Natural killer cell (primary cell): Measurements from ENCODE around the gene ERBB2. TPM values are rescaled to one million over a fixed set of nuclear protein-coding genes. Genes with fewer than 3 reads are reported as not detected.

Experiments used
- ATAC-seq, 3 donors: fragments of 150-1000 bp in 2 of 3; fragments of 200-7000 bp in 1 of 3; cut with Tn5 transposase; 1 replicate in 1 of 3; 2 replicates in 2 of 3; pipeline ENCODE4 v1.10.0; 2021; ENCODE audit warnings: mild to moderate bottlenecking in 2 of 3, moderate library complexity in 2 of 3
- DNase-seq, 2 donors: peaks; one replicate each; pipeline versions ENCODE4 v3.0.0 to v3.0.0-alpha.2; 2013 to 2021; ENCODE audit warnings: mixed read lengths in 1 of 2
- H3K27ac ChIP-seq: one replicate; pipeline ENCODE4 v1.5.1; 2013; ENCODE audit warnings: mild to moderate bottlenecking, low read length
- H3K27me3 ChIP-seq: one replicate; pipeline ENCODE4 v1.6.1; 2013; ENCODE audit warnings: low read length; ENCODE audit not compliant: control insufficient read depth, insufficient read depth
- H3K36me3 ChIP-seq: one replicate; pipeline ENCODE4 v1.6.1; 2013; ENCODE audit warnings: low read length; ENCODE audit not compliant: control insufficient read depth, insufficient read depth
- H3K4me1 ChIP-seq: one replicate; pipeline ENCODE4 v1.6.1; 2013; ENCODE audit warnings: low read length; ENCODE audit not compliant: control insufficient read depth, insufficient read depth
- H3K4me3 ChIP-seq: one replicate; pipeline ENCODE4 v1.5.1; 2013; ENCODE audit warnings: low read length
- H3K9me3 ChIP-seq: one replicate; pipeline ENCODE4 v1.6.1; 2013; ENCODE audit warnings: low read length; ENCODE audit not compliant: control insufficient read depth, insufficient read depth
- H3K27ac Mint-ChIP-seq, 2 donors: one replicate each; pipeline ENCODE4 v1.8.0; 2022; ENCODE audit warnings: mild to moderate bottlenecking in 2 of 2, mixed read lengths in 2 of 2, moderate library complexity in 1 of 2
- H3K27me3 Mint-ChIP-seq, 2 donors: one replicate each; pipeline ENCODE4 v1.8.0; 2022; ENCODE audit warnings: low read depth in 2 of 2, mixed read lengths in 2 of 2
- H3K36me3 Mint-ChIP-seq: one replicate; pipeline ENCODE4 v1.8.0; 2022; ENCODE audit warnings: mixed read lengths
- H3K4me1 Mint-ChIP-seq, 2 donors: one replicate each; pipeline ENCODE4 v1.8.0; 2022; ENCODE audit warnings: mixed read lengths in 2 of 2
- H3K4me3 Mint-ChIP-seq: one replicate; pipeline ENCODE4 v1.8.0; 2022; ENCODE audit warnings: mild to moderate bottlenecking, moderate library complexity, mixed read lengths
- H3K9me3 Mint-ChIP-seq, 2 donors: one replicate each; pipeline ENCODE4 v1.8.0; 2022; ENCODE audit warnings: mixed read lengths in 2 of 2
- WGBS: methylation state at CpG from one replicate; pipeline ENCODE4 v1.1.7; 2013; ENCODE audit warnings: missing lambda C conversion rate; ENCODE audit not compliant: insufficient coverage; 5-methylcytosine and 5-hydroxymethylcytosine counted together
- intact Hi-C: fragments of 100-400 bp; cut with micrococcal nuclease; formaldehyde crosslinking; loops from one replicate; pipeline ENCODE4 v1.14.2; 2022
- total RNA-seq, 4 donors: library from RNA; stranded (reverse); fragments of 120-200 nt in 1 of 4; gene quantifications; one replicate each; pipeline versions ENCODE4 v1.2.3 to v1.2.4, GENCODE V29; 2013 to 2022
- TF ChIP-seq, protein P1 (sequence below): fragments of 200-600 bp; IDR thresholded peaks from one replicate; pipeline ENCODE4 v1.8.0; 2022; ENCODE audit warnings: antibody characterized with exemption

The ERBB2 gene
- total RNA-seq, 3 donors from 2014 or later (not counting 1 experiment from before 2014, with no cell fraction given): 77.6 to 115 (median 82.1) TPM

DNA sequence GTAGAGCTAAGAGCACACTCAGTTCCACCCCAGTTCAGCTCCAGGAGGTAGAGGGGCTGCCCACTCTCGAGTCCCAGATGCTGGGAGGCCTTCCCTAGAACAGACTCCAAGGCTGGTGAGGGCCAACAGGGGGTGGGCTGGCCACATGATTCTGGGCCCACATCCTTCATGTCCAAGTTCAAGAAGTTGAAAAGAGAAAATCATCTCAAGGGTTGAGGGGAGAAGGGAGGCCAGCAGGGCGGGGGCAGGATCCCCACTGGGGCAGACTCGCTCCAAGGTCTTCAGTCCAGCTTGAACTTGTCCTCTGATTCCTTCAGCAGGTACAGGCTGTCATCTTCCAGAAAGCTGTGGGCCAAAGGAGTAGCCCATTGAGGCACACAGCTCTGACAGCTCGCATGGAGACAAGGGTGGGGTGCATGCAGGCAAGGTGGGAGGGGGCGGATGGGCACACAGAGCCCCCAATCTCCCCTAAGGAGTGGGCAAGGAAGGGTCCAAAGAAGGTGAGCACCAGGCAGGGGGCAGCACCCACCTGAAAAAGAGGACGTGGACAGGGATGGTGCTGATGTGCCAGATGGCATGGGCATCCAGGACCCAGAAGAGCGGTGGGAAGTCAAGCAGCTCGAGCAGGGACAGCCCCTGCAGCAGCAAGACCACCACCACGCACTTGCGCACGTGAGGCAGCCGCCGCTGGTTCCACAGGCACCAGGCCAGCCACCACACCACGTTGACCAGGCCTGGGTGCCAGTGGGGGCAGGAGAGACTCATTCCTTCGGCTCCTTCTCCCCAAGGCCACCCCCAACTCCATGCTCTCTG lies 27.1 kb upstream of the ERBB2 start:
- TF ChIP-seq, protein P1, sequence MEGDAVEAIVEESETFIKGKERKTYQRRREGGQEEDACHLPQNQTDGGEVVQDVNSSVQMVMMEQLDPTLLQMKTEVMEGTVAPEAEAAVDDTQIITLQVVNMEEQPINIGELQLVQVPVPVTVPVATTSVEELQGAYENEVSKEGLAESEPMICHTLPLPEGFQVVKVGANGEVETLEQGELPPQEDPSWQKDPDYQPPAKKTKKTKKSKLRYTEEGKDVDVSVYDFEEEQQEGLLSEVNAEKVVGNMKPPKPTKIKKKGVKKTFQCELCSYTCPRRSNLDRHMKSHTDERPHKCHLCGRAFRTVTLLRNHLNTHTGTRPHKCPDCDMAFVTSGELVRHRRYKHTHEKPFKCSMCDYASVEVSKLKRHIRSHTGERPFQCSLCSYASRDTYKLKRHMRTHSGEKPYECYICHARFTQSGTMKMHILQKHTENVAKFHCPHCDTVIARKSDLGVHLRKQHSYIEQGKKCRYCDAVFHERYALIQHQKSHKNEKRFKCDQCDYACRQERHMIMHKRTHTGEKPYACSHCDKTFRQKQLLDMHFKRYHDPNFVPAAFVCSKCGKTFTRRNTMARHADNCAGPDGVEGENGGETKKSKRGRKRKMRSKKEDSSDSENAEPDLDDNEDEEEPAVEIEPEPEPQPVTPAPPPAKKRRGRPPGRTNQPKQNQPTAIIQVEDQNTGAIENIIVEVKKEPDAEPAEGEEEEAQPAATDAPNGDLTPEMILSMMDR: peak; percentile 3
- ATAC-seq (no peak), DNase-seq (no peak)
- Histone ChIP-seq H3K4me1 (peaks cover 47% of the 10 kb centered on the region), H3K9me3 (no peaks in the 10 kb centered on the region), H3K4me3 (no peak overlapping the region), H3K27ac (no peak overlapping the region), H3K36me3 (no peaks in the 10 kb centered on the region), H3K27me3 (peaks cover 3% of the 10 kb centered on the region)
- 91% methylated on average over 15 of the region's 15 CpGs for WGBS
- Mint-ChIP-seq H3K9me3 (no peaks in the 10 kb centered on the region), H3K4me1 (peaks cover 29 to 50% of the 10 kb centered on the region in 2 donors), H3K36me3 (no peaks in the 10 kb centered on the region), H3K27me3 (no peaks in the 10 kb centered on the region), H3K27ac (peak overlapping the region in 1 of 2 donors; percentile 24), H3K4me3 (no peak overlapping the region)
- intact Hi-C loops: loop anchor here (10.0 kb wide), 1 partner anchor 62 kb away; the partner anchor contains the start of genes GRB7 and MIEN1

DNA sequence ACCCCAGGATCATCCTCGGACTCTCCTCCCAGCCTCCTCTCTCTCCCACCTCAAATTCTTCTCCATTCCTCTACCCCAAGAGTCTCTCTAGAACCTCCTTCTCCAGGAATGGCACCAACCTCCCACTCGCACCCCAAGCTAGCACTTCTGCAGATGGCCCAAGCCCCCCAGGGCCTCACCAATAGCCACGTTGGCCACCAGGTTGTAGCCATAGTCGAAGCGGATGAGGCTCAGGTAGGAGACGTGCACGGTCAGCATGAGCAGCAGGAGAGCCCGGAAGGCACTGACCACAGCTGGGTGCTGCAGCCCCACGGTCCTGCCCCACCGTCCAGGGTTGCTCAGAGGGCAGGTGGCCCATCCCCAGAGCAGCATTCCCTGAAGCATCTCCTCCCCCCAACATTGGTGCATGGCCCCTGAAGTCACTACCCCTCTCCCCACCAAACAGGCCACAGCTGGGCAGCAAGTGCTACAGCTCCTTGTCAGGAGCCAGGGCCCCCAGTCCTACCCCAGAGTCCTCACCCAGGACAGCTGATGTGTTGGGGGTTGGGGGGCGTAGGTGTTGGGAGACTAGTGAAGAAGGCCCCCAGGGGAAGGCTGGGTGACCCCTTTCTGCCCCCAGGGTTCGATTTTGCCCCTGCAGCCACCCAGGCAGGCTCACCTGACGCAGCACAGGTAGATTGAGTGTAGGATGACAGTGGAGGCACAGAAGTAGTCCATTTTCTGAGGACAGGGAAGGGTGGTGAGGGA lies 26.4 kb upstream of the ERBB2 start:
- ATAC-seq: no peak
- H3K27ac ChIP-seq: no peak overlapping the region
- H3K4me3 ChIP-seq: no peak overlapping the region
- WGBS: 84% methylated on average over 13 of the region's 13 CpGs
- TF ChIP-seq, protein P1: no peak
- no peaks in the 10 kb centered on the region for H3K9me3 ChIP-seq
- Mint-ChIP-seq H3K27me3 (no peaks in the 10 kb centered on the region), H3K4me1 (peaks cover 34 to 50% of the 10 kb centered on the region in 2 donors), H3K4me3 (no peak overlapping the region), H3K27ac (no peak overlapping the region), H3K36me3 (no peaks in the 10 kb centered on the region), H3K9me3 (no peaks in the 10 kb centered on the region)
- peaks cover 3% of the 10 kb centered on the region for H3K27me3 ChIP-seq
- DNase-seq: no peak
- H3K4me1 ChIP-seq: peaks cover 49% of the 10 kb centered on the region
- intact Hi-C loops: loop anchor here (10.0 kb wide), 1 partner anchor 61 kb away; the partner anchor contains the start of genes GRB7 and MIEN1
- H3K36me3 ChIP-seq: no peaks in the 10 kb centered on the region

DNA sequence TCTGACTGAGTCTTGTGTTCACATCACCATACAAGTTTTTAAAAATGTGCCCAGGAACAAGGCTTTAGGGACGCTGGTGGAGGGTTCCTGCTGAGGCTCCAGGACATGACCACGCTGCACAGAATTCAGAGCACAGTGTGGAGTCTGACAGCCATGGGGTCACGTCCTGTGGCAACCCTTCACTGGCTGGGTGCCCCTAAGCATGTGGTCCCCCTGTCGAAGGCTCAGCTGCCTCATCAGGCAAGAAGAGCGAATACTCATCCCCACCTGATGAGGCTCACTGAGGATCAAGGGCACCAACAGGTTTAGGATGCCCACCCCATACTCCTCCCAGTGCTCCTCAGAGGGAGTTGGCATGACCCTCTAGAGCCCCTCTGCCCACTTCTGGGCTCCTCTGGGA lies 25.7 kb upstream of the ERBB2 start:
- DNase-seq (no peak), ATAC-seq (no peak)
- Mint-ChIP-seq H3K9me3 (no peaks in the 10 kb centered on the region), H3K4me1 (peaks cover 37 to 53% of the 10 kb centered on the region in 2 donors), H3K36me3 (no peaks in the 10 kb centered on the region), H3K27ac (no peak overlapping the region), H3K4me3 (no peak overlapping the region), H3K27me3 (no peaks in the 10 kb centered on the region)
- intact Hi-C loops: loop anchor here (10.0 kb wide), 1 partner anchor 61 kb away; the partner anchor contains the start of genes GRB7 and MIEN1
- H3K9me3 ChIP-seq: no peaks in the 10 kb centered on the region
- no peaks in the 10 kb centered on the region for H3K36me3 ChIP-seq
- no peak overlapping the region for H3K4me3 ChIP-seq
- TF ChIP-seq, protein P1: no peak
- WGBS: 87% methylated on average over 5 of the region's 5 CpGs
- peaks cover 50% of the 10 kb centered on the region for H3K4me1 ChIP-seq
- H3K27ac ChIP-seq: no peak overlapping the region
- peaks cover 3% of the 10 kb centered on the region for H3K27me3 ChIP-seq
